GM12875 (cell line): ENCODE data around the gene EMILIN3.

ENCODE experiments used
- H3K4me3 ChIP-seq: one replicate; pipeline ENCODE4 v1.5.1; 2011; ENCODE audit warnings: low read depth, low read length, control low read depth
- TF ChIP-seq, protein P1 (sequence below): IDR thresholded peaks from 2 replicates; pipeline ENCODE4 v1.5.1; 2011; ENCODE audit warnings: low read depth, mild to moderate bottlenecking, control low read depth, inconsistent platforms, low read length, moderate library complexity, borderline replicate concordance; ENCODE audit not compliant: insufficient read depth

EMILIN3 gene

DNA sequence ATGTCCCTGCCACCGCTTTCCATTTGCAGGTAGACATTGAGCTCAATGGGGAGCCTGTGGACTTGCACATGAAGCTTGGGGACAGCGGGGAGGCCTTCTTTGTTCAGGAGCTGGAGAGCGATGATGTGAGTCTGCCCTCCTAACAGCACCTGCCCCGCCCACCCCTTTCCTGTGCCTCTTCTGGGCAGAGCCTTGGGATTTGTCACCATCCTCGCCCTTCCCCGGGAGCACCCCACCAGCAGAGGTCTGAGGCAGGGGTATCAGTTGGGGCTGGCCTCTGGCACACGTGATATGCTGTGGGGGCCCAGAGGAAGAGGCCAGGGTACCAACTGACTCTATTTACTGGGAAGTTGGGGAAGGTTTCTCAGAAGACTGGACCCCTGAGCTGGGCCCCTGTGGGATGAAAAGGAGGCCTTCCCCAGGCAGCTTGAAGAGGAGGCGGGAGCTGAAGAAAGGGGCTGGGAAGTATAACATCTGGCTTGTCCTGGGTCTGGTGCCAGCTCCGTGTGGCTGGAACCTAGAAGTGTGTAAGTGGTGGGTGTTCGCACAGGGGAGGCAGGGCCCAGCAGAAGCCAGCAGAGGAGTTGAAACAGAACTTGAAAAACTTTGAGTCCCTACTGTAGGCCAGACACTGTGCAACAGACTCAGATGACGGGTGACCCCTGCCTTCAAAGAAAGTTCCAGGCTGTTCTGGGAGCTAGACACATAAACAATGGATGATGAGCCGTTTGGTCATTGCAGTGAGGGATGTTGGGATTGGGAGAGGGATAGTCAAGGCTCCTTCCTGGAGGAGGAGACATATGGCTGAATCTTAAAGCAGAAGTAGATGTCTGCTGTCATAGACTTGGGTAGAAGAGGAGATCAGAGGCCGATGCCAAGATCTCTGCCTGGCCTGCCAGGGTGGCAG, 18.8 kb downstream of the EMILIN3 start:
- H3K4me3 ChIP-seq: no peak overlapping the region
- TF ChIP-seq, protein P1, sequence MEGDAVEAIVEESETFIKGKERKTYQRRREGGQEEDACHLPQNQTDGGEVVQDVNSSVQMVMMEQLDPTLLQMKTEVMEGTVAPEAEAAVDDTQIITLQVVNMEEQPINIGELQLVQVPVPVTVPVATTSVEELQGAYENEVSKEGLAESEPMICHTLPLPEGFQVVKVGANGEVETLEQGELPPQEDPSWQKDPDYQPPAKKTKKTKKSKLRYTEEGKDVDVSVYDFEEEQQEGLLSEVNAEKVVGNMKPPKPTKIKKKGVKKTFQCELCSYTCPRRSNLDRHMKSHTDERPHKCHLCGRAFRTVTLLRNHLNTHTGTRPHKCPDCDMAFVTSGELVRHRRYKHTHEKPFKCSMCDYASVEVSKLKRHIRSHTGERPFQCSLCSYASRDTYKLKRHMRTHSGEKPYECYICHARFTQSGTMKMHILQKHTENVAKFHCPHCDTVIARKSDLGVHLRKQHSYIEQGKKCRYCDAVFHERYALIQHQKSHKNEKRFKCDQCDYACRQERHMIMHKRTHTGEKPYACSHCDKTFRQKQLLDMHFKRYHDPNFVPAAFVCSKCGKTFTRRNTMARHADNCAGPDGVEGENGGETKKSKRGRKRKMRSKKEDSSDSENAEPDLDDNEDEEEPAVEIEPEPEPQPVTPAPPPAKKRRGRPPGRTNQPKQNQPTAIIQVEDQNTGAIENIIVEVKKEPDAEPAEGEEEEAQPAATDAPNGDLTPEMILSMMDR: no peak

DNA sequence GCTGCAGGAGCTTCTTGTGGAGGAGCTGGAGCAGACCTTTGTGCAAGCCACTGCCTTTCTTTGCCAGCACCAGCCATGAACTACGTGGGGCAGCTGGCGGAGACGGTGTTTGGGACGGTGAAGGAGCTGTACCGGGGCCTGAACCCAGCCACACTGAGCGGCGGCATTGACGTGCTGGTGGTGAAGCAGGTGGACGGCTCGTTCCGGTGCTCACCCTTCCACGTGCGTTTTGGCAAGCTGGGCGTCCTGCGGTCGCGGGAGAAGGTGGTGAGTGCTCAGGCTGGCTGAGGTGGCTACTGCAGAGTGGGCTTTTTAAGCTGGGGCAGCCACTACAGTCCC, 20.9 kb downstream of the EMILIN3 start:
- TF ChIP-seq, protein P1: no peak
- H3K4me3 ChIP-seq: no peak overlapping the region

DNA sequence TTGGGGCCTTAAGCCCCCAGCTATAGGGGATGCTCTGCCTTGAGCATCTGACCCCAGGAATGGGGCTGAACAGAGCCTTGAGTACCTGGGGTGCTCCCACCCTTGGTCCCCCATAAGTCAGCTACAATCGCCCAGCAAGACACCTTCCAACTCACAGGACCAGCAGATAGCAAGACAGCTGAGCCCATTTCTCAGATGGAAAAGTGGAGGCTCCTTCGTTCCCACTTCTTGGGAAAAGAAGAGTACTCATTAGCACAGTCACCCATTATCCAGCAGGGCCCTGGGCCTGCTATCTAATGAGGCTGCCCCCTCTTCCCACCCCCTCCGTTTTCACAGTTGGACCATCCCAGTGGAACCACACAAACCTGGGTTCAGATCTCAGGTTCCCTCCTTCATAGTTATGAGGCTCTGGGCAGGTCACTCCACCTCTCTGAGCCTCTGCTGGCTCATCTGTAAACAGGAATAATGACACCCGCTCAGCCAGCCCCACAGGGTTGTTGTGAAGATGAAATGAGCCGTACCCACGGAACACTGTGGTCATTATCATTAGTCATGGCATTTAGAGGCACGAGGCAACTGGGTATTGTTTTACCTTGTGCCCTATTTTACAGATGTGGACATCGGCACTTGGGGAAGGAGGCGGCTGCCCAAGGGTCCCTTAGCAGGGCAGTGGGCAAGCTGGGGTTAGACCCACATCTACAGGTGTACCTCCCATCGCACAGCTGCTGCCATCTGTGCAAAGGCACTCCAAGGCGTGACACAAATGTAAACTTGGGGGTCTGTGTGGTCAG, 21.5 kb downstream of the EMILIN3 start:
- H3K4me3 ChIP-seq: no peak overlapping the region
- TF ChIP-seq, protein P1: no peak

DNA sequence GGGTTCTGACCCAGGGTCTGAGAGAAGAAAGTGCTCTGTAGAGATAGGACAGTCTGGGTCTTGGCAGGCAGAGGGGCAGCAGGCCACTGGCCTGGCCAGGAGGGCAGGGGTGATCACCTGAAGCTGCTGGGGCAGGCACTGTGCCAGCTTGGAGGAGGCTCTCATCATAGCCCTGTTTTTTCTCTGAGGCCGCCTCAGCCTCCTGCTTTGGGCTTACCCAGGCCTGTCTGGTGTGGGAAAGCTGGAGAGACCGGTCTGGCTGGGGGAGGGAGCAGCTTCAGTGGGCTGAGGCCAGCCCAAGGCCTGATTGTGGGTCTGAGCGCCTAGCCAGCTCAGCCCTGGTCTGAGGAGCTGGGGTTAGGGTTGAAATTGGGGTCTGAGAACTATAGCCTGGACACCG, 22.1 kb downstream of the EMILIN3 start:
- TF ChIP-seq, protein P1: no peak
- no peak overlapping the region for H3K4me3 ChIP-seq

DNA sequence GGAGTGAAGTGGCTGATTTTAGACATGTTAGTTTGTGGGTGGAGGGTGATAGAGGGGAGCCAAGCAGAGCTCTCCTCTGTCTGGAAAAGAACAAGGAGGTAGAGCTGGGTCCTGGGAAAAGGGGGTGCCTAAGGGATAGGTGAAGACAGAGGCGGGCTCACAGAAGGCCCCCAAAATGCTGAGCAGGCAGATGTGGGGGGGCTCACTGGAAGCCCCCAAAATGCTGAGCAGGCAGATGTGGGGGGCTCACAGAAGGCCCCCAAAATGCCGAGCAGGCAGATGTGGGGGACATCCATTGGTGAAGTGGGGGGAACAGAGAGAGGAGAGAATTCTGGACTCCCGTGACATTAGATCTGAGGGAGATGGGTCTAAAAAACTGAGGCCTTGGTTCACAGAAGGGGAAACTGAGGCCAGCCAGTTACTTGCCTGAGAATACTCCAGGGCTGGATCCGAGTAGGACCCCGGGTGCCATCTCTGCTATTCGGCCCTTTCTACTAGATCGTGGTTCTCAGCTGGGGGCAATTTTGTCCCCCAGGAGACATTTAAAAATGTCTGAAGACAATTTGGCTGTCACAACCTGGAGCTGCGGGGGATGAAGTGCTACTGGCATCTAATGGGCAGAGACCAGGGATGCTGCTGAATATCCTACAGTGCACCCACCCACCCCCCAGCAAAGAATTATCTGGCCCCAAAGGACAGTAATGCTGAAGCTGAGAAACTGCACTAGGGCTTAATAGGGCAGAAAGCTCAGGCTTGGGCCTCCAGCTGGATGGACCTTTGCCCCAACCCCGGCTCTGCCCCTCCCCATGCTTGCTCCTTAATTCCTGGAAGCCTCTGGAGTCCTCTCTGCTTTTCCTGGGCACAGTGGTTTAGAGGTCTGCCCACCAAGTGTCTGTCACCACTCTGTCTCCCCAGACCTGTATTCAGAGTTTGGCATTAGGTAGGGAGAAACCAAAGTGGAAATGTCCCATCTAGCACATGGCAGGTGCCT, 23.8 kb downstream of the EMILIN3 start:
- TF ChIP-seq, protein P1: no peak
- no peak overlapping the region for H3K4me3 ChIP-seq

DNA sequence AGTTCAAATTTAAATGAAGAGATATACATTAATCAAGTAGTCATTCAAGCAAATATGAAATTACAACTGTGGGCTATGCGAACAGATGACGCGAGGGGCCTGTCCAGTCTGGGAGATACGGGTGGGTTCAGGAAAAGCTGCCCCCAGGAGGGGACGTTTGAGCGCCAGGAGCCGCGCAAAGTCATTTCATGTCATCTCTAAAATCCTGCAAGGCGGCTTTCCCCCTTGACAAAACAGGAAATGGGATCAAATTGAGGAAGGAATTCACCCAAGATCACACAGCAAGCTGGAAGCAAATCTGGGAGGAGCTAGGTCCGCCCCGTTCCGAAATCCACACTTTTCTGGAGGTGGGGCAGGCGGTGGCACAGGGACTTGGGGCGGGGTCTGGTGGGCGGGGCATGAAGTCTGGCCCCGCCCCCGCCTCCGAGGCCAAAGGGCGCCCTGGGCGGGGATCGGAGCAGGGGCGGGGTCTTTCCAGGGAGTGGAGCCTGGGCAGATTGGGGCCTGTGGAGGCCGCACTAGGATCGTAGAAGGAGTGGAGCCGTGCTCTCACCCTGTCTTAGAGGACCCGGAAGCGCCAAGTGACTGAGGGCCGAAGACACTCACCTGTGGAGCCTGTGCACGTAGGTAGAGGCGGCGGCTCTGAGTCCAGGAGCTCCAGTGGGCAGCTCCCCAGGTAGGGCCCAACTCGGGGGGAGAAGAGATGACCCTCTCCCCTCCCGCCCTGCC, 26.1 kb downstream of the EMILIN3 start, which contains the start of gene LPIN3:
TSS of gene LPIN3 (plus strand) at position 495 of the 729 bp plus-strand sequence. CDS start 4,983 bp downstream, outside the sequence.
- H3K4me3 ChIP-seq: no peak within 1 kb of the TSS
- TF ChIP-seq, protein P1: no peak
